ENCODE measurements around the gene ACOT12.

DNA sequence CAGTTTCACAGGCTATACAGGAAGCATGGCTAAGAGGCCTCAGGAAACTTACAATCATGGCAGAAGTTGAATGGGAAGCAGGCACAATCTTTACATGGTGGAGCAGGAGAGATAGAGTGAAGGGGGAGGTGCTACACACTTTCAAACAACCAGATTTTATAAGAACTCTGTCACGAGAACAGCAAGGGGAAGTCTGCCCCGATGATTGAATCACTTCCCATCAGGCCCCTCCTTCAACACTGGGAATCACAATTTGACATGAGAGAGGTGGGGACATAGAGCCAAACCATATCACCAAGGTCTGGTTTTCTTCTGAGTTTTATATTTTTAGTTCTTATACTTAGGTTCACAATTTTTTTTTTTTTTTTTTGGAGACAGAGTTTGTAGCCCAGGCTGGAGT lies 76.4 kb downstream of the ACOT12 start:
- TF ChIP-seq CTCF (IDR thresholded peaks at IDR 0.05) (no peak), POLR2A (IDR thresholded peaks at IDR 0.05) (no peak)

Data from uterus (tissue), 2 donors.